ENCODE results near the gene TFDP2. TPM values are rescaled to one million over a fixed set of nuclear protein-coding genes. Genes with fewer than 3 reads are reported as not detected.

The TFDP2 gene
- total RNA-seq, 4 donors from 2014 or later, result 18.2 to 286 (median 64.4) TPM

- no peak for DNase-seq
- no peak for TF ChIP-seq POLR2A (IDR thresholded peaks at IDR 0.05)
- TF ChIP-seq, protein P1, sequence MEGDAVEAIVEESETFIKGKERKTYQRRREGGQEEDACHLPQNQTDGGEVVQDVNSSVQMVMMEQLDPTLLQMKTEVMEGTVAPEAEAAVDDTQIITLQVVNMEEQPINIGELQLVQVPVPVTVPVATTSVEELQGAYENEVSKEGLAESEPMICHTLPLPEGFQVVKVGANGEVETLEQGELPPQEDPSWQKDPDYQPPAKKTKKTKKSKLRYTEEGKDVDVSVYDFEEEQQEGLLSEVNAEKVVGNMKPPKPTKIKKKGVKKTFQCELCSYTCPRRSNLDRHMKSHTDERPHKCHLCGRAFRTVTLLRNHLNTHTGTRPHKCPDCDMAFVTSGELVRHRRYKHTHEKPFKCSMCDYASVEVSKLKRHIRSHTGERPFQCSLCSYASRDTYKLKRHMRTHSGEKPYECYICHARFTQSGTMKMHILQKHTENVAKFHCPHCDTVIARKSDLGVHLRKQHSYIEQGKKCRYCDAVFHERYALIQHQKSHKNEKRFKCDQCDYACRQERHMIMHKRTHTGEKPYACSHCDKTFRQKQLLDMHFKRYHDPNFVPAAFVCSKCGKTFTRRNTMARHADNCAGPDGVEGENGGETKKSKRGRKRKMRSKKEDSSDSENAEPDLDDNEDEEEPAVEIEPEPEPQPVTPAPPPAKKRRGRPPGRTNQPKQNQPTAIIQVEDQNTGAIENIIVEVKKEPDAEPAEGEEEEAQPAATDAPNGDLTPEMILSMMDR (IDR thresholded peaks at IDR 0.05), result no peak
- Histone ChIP-seq H3K27me3 (no peaks in the 10 kb centered on the region), H3K4me1 (no peaks in the 10 kb centered on the region), H3K4me3 (no peak overlapping the region), H3K36me3 (no peaks in the 10 kb centered on the region), H3K27ac (no peak overlapping the region), H3K9me3 (peaks cover 0 to 3% of the 10 kb centered on the region in 2 donors)
- intact Hi-C loops (cut with DNase I; ENCODE audit: low total_unique reads), result no loop called here
Observed at GRCh38 chr3:142088522-142088921, 60.8 kb downstream of the TFDP2 start.

DNA sequence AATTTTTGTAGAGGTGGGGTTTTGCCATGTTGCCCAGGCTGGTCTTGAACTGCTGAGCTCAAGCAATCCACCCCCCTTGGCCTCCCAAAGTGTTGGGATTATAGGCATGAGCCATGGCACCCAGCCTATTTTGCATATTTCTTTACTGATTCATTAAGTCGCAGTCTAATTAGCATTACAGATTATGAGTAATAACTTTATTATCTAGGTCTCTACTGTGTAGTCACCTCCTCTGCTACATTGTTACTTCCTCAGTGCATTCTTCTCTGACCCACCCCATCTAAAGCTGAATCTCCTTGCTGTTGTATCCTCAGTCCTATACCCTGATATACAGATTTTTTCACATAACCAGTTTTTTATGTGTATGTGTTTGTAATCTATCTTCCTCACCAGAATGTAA lies 61.7 kb downstream of the TFDP2 start:
- DNase-seq, result no peak
- Histone ChIP-seq H3K4me3 (no peak overlapping the region), H3K27ac (no peak overlapping the region), H3K4me1 (no peaks in the 10 kb centered on the region), H3K9me3 (peaks cover 0 to 3% of the 10 kb centered on the region in 2 donors), H3K27me3 (no peaks in the 10 kb centered on the region), H3K36me3 (no peaks in the 10 kb centered on the region)
- intact Hi-C loops (cut with DNase I; ENCODE audit: low total_unique reads), result no loop called here
- TF ChIP-seq POLR2A (IDR thresholded peaks at IDR 0.05), result no peak

DNA sequence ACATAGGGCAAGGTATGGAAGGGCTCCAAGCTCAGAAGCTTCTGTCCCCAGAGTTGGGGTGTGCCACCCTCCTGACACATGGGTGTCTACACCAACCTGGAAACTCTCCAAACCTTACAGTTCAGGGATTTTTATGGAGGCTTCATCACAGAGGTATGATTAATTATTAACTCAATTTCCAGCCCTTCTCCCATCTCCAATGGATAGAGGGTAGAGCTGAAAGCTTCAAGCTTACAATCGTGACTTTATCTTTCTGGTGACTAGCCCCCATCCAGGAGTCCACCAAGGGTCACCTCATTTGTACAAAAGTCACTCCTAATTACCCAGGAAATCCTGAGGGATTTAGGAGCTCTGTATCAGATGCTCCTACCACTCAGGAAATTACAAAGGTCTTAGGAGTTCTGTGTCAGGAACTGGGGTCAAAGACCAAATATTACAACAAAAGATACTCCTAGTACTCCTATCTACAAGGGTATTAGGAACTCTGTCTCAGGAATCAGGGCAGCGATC lies 62.7 kb downstream of the TFDP2 start:
- DNase-seq, result no peak
- Histone ChIP-seq H3K27ac (no peak overlapping the region), H3K27me3 (no peaks in the 10 kb centered on the region), H3K9me3 (peaks cover 0 to 3% of the 10 kb centered on the region in 2 donors), H3K4me1 (no peaks in the 10 kb centered on the region), H3K36me3 (no peaks in the 10 kb centered on the region), H3K4me3 (no peak overlapping the region)
- intact Hi-C loops (cut with DNase I; ENCODE audit: low total_unique reads), result no loop called here
- TF ChIP-seq, protein P1 (IDR thresholded peaks at IDR 0.05), result no peak
- TF ChIP-seq POLR2A (IDR thresholded peaks at IDR 0.05), result no peak

- Histone ChIP-seq H3K36me3 (no peaks in the 10 kb centered on the region), H3K9me3 (peaks cover 0 to 3% of the 10 kb centered on the region in 2 donors), H3K27ac (no peak overlapping the region), H3K27me3 (no peaks in the 10 kb centered on the region), H3K4me1 (no peaks in the 10 kb centered on the region), H3K4me3 (no peak overlapping the region)
- TF ChIP-seq POLR2A (IDR thresholded peaks at IDR 0.05), result no peak
- TF ChIP-seq, protein P1 (IDR thresholded peaks at IDR 0.05), result no peak
- DNase-seq, result no peak
- intact Hi-C loops (cut with DNase I; ENCODE audit: low total_unique reads), result no loop called here
Observed at GRCh38 chr3:142081178-142081577, 68.2 kb downstream of the TFDP2 start.

DNA sequence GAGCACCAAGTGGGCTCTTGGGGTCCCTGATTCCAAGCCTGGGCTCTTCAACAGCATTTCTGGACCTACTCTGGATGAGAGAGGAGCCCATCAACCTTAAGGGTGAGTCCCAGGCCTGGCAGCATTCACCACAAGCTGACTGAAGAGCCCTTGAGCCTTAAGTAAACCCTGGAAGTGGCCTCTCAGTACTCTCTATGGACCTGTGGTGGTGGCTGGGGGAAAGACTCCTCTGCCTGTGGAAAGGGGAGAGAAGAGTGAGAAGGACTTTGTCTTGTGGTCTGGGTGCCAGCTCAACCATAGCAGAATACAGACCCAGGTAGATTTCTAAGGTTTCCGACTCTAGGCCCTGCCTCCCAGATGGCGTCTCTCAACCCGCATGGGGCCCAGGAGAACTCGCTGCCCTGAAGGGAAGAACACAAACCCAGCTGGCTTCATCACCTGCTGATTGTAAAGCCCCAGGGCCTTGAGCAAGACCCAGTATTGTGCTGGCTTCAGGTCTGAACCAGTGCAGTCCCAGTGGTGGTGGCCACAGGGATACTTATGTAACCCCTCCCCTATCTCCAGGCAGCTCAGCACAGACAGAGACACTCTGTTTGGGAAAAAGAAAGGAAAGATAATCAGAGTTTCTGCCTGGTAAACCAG lies 71.4 kb downstream of the TFDP2 start:
- no peak for DNase-seq
- no peak for TF ChIP-seq POLR2A (IDR thresholded peaks at IDR 0.05)
- TF ChIP-seq, protein P1 (IDR thresholded peaks at IDR 0.05), result no peak
- no peak overlapping the region for H3K27ac ChIP-seq
- H3K27me3 ChIP-seq, result no peaks in the 10 kb centered on the region
- no peak overlapping the region for H3K4me3 ChIP-seq
- no peaks in the 10 kb centered on the region for H3K4me1 ChIP-seq
- no peaks in the 10 kb centered on the region for H3K9me3 ChIP-seq
- intact Hi-C loops (cut with DNase I; ENCODE audit: low total_unique reads), result no loop called here
- no peaks in the 10 kb centered on the region for H3K36me3 ChIP-seq
